HG03469 (cell line): ENCODE results near the gene GINS2.

ENCODE experiments used
- ATAC-seq: cut with Tn5 transposase; IDR thresholded peaks from one replicate; pipeline ENCODE4 v1.9.1; 2021; ENCODE audit warnings: mild to moderate bottlenecking, moderate library complexity, moderate number of reproducible peaks; ENCODE audit not compliant: unreplicated experiment

GINS2 gene

GRCh38 chr16:85670840-85671239 is 17.9 kb downstream of the GINS2 start:
- no peak for ATAC-seq

GRCh38 chr16:85668676-85669424 is 19.9 kb downstream of the GINS2 start:
- no peak for ATAC-seq

- no peak for ATAC-seq
These were observed 20.8 kb downstream of the GINS2 start for GRCh38 chr16:85667841-85668413.

- no peak for ATAC-seq
These were observed 21.5 kb downstream of the GINS2 start for GRCh38 chr16:85667261-85667660.

- no peak for ATAC-seq
These were observed 22.8 kb downstream of the GINS2 start for GRCh38 chr16:85665929-85666328.

- no peak for ATAC-seq
These were observed 23.4 kb downstream of the GINS2 start for GRCh38 chr16:85665373-85665740.

GRCh38 chr16:85664580-85665372 is 24.0 kb downstream of the GINS2 start:
- ATAC-seq, result no peak

GRCh38 chr16:85663891-85664321 is 24.8 kb downstream of the GINS2 start:
- no peak for ATAC-seq

GRCh38 chr16:85662976-85663830 is 25.6 kb downstream of the GINS2 start:
- no peak for ATAC-seq

GRCh38 chr16:85662482-85662812 is 26.3 kb downstream of the GINS2 start:
- no peak for ATAC-seq

- ATAC-seq, result no peak
These were observed 26.8 kb downstream of the GINS2 start for GRCh38 chr16:85661740-85662481.

- ATAC-seq, result no peak
These were observed 27.7 kb downstream of the GINS2 start for GRCh38 chr16:85660843-85661739.

GRCh38 chr16:85659805-85660511 is 28.8 kb downstream of the GINS2 start:
- ATAC-seq, result no peak

- no peak for ATAC-seq
These were observed 29.4 kb downstream of the GINS2 start for GRCh38 chr16:85659336-85659735.

- no peak for ATAC-seq
These were observed 30.0 kb downstream of the GINS2 start for GRCh38 chr16:85658504-85659326.

- no peak for ATAC-seq
These were observed 30.8 kb downstream of the GINS2 start for GRCh38 chr16:85657996-85658395.

- no peak for ATAC-seq
These were observed 31.5 kb downstream of the GINS2 start for GRCh38 chr16:85657267-85657650.
